ENCODE measurements around the gene IL17REL.

Gene IL17REL

GRCh38 chr22:49954991-49955580, 57.5 kb downstream of the IL17REL start:
- Histone ChIP-seq H3K27ac (replicated peaks) (no peak overlapping the region), H3K4me3 (replicated peaks; ENCODE audit: insufficient read depth, low read length) (no peak overlapping the region), H3K27me3 (ENCODE audit: insufficient read depth, poor library complexity, severe bottlenecking) (no peaks in the 10 kb centered on the region)
- TF ChIP-seq SPI1 (IDR thresholded peaks at IDR 0.05; ENCODE audit: borderline replicate concordance, low read depth) (no peak), CTCF (IDR thresholded peaks at IDR 0.05; ENCODE audit: insufficient read depth, low read length) (no peak), GABPA (IDR thresholded peaks at IDR 0.05; ENCODE audit: low read depth) (no peak), REST (IDR thresholded peaks at IDR 0.05; ENCODE audit: insufficient replicate concordance, low read depth) (no peak), POLR2AphosphoS5 (IDR thresholded peaks at IDR 0.05; ENCODE audit: low read depth) (no peak)
- DNase-seq (ENCODE audit: low read depth in 1 of 2, low spot score in 1 of 2): no peak

- Histone ChIP-seq H3K27me3 (ENCODE audit: insufficient read depth, poor library complexity, severe bottlenecking) (no peaks in the 10 kb centered on the region), H3K27ac (replicated peaks) (no peak overlapping the region), H3K4me3 (replicated peaks; ENCODE audit: insufficient read depth, low read length) (no peak overlapping the region)
- DNase-seq (ENCODE audit: low read depth in 1 of 2, low spot score in 1 of 2): no peak
- TF ChIP-seq GABPA (IDR thresholded peaks at IDR 0.05; ENCODE audit: low read depth) (no peak), CTCF (IDR thresholded peaks at IDR 0.05; ENCODE audit: insufficient read depth, low read length) (no peak), REST (IDR thresholded peaks at IDR 0.05; ENCODE audit: insufficient replicate concordance, low read depth) (no peak), POLR2AphosphoS5 (IDR thresholded peaks at IDR 0.05; ENCODE audit: low read depth) (no peak), SPI1 (IDR thresholded peaks at IDR 0.05; ENCODE audit: borderline replicate concordance, low read depth) (no peak)
Observed at GRCh38 chr22:49954354-49954753, 58.2 kb downstream of the IL17REL start.

GRCh38 chr22:49953680-49954344, 58.8 kb downstream of the IL17REL start:
- no peak for DNase-seq (ENCODE audit: low read depth in 1 of 2, low spot score in 1 of 2)
- Histone ChIP-seq H3K27ac (replicated peaks) (no peak overlapping the region; the same call in 1 of the 2 replicates), H3K4me3 (replicated peaks; ENCODE audit: insufficient read depth, low read length) (no peak overlapping the region), H3K27me3 (ENCODE audit: insufficient read depth, poor library complexity, severe bottlenecking) (no peaks in the 10 kb centered on the region)
- TF ChIP-seq CTCF (IDR thresholded peaks at IDR 0.05; ENCODE audit: insufficient read depth, low read length) (no peak), POLR2AphosphoS5 (IDR thresholded peaks at IDR 0.05; ENCODE audit: low read depth) (no peak), REST (IDR thresholded peaks at IDR 0.05; ENCODE audit: insufficient replicate concordance, low read depth) (no peak), GABPA (IDR thresholded peaks at IDR 0.05; ENCODE audit: low read depth) (no peak), SPI1 (IDR thresholded peaks at IDR 0.05; ENCODE audit: borderline replicate concordance, low read depth) (no peak)

Data from HL-60 (cell line).